ENCODE data around the gene REPS2.

The REPS2 gene

DNA sequence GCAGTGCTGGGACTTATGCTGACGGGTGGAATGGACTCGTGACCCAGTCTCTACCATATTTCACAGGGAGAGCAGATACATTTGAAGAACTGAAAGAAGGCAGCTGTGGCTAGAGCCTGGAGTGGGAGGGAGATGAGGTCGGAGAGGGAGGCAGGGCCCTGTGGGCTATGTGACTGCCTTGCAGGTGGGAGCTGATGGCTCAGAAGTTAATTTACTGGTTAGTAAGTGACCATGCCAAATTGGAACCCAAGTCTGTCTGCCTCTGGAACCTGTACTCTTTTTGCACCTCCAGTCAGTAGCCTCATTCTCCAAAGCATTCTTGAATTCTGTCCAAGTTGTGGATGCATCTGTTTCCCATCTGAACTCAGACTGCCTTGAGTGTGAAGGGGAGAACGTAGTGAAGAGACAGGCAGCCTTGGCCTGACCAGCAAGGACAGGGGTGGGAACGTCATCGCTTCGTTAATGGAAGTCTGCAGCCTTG is 92.3 kb downstream of the REPS2 start:
- DNase-seq = no peak

DNA sequence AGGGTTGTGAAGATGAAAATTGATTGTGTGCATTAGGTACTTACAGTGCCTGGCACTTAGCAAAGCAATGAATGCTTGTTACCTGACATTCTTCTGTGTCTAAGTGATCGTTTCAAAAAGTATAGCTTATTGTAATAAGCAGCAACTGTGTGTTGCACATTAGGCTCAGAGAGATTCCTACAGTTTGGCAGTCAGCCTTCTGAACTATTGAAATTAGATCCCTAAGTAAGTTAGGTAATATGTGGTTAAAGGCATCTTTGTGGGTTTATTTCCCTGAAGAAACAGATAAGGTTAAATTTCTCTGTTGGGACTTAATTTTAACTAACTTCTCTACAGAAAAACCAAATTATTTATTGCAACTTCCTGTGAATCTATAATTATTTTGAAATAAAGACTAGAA is 93.4 kb downstream of the REPS2 start:
- DNase-seq = no peak

DNA sequence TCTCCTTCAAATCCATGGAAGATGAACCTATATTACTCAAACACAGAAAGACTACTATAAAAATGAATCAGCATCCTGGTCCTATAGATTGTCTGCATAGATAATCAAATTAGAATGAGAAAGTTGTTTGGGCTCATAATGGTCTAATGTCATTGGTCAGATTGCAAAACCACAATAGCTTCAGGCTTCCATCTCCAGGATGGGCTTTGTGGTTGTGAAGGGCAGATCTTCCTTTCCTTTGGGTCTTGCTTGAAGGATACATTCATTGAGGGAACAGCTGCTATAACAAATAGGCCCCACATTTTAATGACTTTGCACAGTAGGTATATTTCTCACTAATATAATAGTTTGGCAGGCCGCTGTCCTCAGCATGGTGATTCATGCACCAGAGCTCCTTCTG is 94.3 kb downstream of the REPS2 start:
- no peak for DNase-seq

DNA sequence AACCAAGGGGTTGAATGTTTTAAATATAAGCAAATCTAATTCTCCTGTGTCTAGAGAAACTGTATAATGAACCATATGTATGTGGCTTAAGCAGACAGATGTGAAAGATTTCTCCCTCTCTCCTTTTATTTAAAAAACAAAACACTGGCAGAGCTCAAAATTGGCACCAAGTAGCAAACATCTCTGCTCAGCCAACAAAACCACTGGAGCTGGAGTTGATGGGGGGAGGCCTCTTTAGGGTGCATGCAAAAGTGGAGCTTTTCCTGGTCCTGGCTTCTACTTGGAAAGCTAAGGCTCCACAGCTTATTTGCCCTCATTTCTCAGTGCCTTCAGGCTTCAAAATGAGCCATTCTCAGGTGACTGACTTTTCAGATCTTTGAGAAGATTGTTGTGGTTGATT is 95.6 kb downstream of the REPS2 start:
- DNase-seq = no peak

DNA sequence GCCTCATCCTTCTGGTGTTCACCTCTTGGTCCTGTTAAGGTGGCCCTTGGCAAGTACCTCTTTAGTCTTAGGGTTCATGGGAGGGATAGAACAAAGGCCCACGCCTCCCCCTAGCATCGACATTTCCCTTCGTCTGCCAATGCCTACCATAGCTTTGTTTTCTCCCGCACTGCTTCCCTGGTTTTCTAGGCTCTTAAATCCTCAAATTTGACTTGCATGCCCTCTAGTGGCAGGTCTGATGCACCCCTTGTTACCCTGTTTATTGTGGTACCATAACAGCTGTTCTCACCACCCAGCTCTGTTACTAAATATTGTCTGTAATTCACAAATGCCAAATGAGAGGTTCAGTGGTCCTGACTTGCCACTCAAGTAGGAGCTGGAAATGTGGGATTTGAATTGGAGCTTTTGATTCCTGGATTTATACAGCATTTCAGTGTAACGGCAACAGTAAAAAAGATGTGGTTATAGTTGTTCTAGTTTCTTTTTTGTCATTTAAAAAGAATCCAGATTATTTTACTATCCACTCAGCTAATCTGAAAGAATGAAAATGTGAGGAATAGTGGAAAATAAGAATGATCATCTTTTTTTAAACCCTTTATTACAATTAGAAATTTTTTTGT is 100.1 kb downstream of the REPS2 start:
- DNase-seq = peak; percentile 15

DNA sequence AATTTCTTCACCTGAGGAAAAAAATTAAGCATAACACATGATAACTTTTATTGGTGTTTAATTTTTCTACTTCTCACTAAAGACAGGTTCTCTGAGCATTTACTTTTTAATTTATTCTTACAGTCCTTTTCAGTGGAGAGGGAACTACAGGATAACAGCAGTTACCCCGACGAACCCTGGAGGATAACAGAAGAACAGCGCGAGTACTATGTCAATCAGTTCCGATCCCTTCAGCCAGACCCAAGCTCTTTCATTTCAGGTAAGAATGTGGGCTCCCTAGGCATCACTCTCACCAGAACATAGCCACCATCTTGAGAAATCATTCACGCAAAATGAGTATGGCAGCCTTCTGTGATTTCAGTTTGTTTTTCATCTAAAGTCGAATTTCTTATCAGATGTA is 100.8 kb downstream of the REPS2 start:
- no peak for DNase-seq

DNA sequence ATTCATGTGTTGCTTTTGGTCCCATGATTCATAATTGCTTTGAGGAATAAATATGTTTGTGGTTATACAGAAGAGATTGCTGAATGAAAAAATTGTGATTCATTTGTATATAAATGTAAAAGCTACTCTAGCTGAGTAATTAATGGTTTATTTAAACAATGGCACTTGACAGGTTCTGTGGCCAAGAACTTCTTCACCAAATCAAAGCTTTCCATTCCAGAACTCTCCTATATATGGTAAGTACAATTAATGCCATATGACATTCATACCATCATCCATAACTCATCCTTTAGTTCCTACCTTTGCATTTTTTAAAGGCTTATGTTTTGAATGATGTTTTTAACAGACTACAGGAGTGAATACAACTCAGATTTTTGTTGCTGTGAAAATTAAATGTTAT is 105.8 kb downstream of the REPS2 start:
- DNase-seq = no peak

DNA sequence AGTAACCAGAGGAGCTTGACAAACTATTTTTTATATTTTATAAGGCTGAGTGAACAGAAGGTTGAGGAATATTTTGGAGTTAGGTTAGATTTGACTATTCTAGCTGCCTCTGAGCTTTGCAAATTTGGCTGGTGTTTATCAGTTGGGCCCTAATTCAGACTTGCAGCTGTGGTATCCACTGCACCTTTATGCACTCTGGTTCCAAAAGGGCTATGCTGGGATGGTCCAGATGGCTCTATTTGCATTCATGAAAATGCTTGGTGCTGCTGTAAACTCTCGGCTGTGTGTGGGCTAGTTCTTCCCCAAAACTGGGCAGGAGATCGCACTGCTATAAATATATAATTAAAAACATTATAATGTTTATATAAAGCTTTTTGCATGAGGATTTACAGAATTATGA is 106.3 kb downstream of the REPS2 start:
- no peak for DNase-seq

DNA sequence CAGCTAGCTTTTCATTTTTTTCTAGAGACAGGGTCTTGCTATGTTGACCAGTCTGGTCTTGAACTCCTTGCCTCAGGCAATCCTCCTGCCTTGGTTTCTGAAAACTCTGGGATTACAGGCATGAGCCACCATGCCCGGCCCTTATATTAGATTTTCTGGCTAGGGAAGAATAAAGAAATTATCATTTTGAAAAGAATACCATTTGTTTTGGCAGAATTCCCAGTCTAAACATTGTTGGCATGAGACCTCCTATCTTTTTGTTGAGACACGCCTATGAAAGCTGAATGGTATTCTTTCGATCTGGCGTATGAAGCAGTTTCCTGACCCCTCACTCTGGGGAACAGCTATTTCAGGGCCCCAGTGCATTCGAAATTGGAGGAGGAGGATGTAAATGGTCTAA is 107.0 kb downstream of the REPS2 start:
- DNase-seq = no peak

DNA sequence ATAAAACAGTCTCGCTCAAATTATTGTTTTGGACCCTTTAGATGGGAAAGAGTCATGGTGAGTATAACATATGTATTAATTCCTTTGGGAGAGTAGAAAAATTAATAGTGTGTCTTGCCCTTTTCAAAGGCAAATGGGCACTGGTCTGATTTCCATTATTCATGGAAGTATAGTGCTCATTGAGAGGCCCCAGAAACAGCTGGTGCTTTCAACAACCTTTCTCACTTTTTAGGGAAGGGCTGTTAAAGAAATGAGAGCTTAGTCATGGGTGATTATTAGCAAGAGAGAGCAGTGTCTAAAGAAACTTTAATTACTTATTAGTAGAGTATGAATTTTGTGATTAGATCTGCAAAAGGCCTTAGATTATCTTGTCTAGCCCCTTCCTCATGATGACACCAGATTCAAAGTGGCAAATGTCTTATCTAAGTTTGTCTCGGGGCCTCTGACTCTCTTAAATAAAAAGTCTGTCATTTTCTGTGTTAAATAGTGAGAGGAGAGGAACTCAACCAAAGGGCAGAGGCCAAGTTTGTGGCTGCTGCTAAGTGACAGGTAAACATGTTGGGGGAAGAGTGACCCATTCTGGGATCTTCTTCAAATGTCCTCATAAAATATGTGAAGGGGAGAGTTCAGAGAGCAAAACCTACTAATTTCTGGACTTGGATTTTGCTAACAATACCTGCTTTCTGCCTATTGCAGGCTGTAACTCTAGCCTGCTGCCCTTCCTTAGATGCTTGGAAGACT is 110.6 kb downstream of the REPS2 start:
- DNase-seq = no peak

DNA sequence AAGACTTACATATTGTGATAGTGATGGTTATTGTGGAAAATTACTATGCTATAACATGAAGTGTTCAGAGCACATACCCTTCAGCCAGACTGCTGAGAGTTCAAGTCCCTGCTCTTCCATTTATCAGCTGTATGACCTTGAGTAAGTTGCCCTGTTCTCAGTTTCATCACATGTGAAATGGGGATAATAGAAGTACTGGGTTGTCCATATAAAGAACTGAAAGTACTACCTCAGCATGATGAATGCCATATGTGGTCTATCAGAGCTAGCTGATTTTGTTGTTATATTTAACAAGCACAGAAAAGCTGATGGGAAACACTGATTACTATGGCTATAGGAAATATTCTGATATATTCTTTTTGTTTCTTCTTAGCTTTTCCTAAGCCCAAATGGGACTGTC is 115.6 kb downstream of the REPS2 start:
- DNase-seq = no peak

DNA sequence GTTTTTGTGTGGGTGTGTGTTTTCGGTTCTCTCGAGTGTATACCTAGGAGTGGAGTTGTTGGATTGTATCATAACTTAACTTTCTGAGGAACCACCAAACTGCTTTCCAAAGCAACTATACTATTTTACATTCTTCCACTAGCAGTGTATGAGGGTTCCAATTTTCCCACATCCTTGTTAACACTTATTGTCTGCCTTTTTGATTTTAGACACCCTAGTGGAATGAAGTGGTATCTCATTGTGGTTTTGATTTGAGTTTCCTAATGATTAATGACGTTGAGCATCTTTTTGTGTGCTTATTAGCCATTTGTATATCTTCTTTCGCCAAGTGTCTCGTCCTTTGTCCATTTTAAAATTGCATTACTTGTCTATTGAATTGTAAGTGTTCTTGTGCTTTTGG is 118.6 kb downstream of the REPS2 start:
- DNase-seq = no peak

DNA sequence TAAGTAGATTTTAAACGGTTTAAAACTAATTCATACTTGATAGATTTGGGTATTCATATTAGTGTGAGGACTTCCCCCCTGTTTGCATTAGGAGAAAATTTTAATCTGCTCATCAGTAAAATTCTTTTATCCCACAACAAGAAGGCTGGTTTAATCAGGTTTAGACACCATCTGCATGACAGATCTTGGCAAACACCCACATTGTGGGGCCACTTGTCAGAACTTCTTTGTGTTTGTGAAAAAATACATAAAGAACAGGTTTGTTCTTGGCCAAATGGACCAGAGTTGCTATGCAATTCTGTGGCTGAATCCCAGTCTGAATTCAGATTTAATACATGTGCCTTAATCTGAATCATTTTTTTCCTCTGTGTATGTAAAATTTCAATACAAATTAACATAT is 121.1 kb downstream of the REPS2 start:
- DNase-seq = no peak

DNA sequence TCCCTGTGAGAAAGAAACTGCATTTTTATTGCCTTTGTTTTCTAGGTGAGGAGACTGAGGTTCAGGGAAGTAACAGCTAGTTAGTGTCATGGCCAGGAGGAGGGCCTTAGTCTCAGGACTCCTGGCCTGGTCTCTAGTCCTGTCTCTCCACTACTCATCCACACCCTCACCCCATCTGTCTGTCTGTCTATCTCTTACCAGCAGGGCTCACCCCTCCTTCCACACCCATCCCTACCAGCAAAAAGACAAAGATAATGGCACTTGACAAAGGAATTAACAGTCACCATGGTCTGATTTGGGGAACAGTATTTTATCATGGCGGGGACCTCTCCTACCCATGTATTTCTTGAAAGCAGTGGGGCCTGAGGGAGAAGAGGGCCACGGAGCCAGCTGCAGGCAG is 125.8 kb downstream of the REPS2 start:
- DNase-seq = no peak

DNA sequence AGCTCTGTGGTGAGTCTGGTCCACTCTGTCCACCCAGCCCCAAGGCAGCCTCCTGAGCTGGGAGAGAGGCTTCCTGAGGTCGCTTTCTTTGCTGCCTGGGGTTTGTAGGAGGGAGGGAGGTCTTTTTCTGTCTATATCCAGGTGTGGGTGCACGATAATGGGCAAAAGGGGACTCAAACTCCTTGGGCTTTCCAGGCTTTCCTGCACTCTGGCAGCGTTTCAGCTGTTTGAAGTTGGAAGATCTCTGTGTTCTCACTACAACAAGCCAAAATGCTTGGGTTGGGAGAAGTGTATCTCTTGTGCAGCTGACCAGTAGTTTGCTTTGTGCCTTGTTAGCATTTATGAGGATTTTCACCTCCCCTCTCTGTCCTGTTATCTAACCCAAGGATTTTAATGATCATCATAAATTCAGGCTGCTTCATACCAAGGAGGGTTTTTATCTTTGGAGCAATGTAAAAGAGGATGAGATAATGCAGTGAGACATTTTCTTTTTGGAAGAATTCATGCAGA is 126.3 kb downstream of the REPS2 start:
- no peak for DNase-seq

DNA sequence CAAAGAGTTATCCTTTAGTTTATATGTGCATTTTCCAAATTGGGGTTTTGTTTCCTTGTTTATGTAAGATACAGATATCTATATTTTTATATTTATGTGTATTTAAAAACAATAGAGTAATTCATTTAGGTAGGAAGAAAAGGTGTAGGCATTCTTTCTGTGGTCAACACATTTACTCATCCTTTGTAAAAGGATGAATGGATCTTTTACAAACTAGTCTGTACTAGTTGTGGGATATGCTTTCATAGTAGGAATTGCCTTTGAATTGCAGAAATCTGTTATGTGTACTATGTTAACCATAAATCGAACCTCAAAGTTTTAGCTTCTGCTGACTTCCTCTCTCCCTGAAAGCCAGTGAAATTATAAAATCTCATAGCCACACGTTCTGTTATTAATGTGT is 128.5 kb downstream of the REPS2 start:
- no peak for DNase-seq

DNA sequence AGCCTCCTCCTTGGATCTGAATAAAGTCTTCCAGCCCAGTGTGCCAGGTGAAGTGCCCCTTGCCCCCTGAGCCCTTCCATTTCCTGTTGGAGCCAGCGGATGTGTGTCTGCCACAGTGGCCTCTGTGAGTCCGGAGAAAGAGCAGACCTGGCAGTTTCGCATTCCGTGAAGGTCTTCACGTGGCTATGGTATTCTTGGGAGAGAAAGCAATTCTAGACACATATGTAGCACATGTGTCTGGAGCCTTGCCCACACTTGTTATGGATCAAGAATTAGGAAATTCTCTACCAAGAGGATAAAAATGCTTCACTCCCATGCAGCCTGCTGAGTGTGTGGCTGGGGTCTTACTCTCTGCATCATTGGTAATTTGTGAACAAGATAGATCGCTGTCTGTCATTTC is 130.9 kb downstream of the REPS2 start:
- DNase-seq = no peak

DNA sequence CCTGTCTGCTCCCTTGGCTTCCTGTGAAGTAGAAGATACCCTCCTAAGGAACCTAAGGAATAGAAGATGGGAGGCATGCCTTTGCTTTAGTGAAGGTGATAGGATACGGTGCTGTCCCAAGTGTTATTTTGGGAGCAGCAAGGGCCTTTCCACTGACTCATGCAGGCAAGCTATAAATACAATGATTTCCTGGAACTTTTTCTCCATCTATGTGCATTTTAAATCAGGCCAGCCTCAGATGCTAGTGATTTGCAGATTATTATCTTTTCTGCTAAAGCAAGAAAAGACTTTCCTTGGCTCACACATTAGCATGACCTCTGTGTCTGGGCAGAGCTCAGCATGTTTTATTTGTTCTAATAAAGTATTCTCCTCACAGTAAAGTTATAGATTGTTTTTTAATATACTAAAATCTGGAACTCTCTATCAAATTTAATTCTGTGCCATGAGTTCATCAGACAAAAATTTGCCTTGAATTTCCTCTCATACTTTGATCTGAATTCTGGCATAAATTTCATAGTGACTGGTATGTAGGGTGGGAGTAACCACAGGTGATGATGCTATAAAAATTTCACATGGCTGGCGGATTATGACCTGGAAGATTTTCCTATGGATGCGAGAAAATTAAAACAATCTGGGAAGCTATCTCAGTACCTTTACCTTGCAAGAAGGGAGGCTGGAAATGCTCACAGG is 131.7 kb downstream of the REPS2 start:
- no peak for DNase-seq

DNA sequence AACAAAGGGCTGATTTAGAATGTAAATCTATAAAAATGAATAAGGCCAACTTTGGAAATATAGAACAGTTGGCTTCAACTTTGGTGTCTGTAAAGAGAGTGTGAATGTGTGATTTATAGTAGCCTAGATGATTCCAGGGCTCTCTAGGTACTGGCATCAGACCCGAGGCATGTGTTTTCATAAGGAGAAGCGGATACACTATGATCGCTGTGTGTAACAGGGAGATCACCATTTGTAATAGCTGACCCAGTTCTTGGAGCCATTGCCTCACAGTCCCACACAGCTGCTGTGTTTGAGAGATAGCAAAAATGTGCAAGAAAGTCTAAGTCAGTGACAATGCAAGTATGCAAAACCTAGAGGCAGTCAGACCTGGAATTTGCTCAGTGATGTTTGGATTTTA is 135.1 kb downstream of the REPS2 start:
- no peak for DNase-seq

DNA sequence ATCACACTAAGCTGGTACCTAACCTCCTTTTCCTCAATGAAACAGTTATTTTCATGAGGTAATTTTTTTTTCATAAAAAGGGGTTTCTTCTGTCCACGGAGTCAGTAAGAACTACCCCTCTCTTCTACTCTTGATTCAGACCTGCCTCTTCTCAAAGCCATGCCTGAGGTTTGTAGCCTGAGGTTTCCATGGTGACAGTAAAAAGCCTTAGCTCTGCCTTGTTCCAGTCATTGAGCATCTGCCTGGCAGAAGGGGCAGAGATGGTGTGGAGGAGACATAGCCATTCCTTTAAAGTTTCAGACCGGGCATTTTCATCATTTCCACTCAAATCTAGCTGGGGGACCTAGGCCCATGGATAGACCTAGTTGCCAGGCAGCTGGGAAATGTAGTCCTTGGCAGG is 135.5 kb downstream of the REPS2 start:
- no peak for DNase-seq

DNA sequence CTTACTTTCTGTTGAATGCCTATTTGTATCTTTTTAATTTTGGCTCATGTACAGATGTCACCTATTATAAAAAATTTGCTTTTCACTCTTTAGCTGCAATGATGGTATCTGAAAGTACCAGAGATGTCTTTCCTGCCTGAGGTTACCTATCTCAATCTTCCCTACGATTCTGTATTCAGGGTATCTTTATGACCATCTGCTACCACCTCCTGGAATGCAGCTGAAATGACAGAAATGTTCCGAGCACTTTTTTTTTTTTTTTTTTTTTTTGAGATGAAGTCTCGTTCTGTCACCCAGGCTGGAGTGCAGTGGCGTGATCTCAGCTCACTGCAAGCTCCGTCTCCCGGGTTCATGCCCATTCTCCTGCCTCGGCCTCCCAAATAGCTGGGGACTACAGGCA is 136.4 kb downstream of the REPS2 start:
- DNase-seq = no peak

DNA sequence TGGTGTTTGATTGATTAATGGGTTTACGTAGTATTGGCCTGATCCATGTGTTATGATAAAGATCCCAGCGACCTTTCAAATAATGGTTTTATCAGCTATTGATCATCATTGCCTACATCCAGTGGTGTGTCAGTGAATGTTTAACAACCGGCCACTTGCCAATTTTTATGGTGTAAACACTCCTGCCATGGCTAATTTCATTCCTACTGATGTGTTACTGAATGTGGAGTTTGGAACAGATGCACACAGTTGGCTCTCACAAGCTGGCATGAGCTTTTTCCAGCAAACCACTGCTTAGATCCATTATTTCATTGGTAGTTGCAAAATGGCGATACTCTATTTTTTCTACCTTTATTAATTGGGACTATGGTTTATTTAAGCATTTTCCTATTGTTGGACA is 139.9 kb downstream of the REPS2 start:
- DNase-seq = no peak

DNA sequence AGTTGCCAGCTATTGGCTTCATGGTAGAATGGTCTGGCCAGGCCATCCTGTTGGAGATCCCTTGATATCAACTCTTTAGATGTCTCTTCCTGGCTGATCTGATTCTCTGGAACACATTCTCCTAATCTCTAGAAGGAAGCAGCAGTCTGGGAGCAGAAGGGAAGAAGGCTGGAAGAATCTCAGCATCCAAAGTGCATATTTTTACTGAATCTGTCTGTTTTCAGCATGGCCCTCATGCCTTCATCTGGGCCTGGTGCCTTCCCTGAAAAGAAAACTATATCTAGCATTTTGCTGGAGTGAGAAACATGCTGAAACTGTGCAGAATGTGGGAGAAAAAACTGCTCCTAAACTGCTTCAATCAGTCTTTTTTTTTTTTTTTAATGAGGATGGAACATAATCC is 148.7 kb downstream of the REPS2 start:
- no peak for DNase-seq

Measured in activated gamma-delta T cell treated with Interleukin-2 at 50 U/mL for 16 hours (primary cell).